Myocyte (in vitro differentiated cells): ENCODE measurements around the gene ZNF540. TPM values are rescaled to one million over a fixed set of nuclear protein-coding genes. Genes with fewer than 3 reads are reported as not detected.
A peak's percentile ranks its signal among the peaks of the same experiment; 100 is the strongest.
"Not testable (repeated sequence)": the region's sequence is repeated elsewhere in the genome, so short reads cannot be mapped to it uniquely, and the experiment has no call there.

Source experiments
- DNase-seq: peaks from one replicate; pipeline ENCODE4 v3.0.0-alpha.2; 2012; ENCODE audit warnings: low read depth
- polyA plus RNA-seq: library from polyadenylated mRNA; unstranded; fragments of >200 nt; gene quantifications from one replicate; pipeline ENCODE4 v1.2.1, GENCODE V29; 2012; ENCODE audit warnings: missing spikeins
- total RNA-seq: library from RNA; depleted of rRNA; stranded (reverse); fragments of >200 nt; gene quantifications from 2 replicates; pipeline ENCODE4 v1.2.3, GENCODE V29; 2014

Gene ZNF540
- total RNA-seq = 0.68 and 1.3 TPM in 2 replicates
- polyA plus RNA-seq = 2.0 TPM

DNA sequence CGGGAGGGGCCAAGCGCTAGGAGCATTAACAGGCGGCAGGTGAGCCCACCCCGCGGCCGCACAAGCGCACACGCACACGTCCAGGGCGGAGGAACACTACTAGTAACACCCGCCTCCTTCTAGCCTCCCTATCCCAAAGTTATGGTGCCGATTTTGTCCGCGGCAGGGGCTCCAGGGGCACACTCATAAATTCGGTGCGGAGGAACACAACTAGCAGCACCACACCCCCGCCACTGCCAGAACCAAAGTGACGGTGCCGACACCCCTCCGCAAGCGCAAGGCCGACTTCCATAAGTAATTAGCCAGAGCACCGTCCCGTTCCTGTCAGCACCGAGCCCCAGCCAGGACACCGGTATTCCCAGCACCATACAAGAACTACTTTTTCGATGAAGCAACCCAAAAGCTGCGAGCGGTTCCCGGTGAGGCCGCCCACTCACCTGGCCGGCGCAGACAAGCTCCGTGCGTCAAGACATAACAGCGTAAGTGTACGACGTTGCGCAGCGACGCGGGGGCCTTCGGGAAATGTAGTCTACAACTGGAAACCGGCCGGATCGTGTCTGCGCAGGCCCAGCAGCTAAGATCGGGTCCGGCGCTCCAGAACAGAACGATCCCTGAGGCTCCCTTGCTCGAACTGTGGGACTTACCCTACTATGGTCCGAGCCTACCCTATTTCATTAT is at the start of gene ZNF540, which contains the start of gene ZNF571:
Gene ZNF540 (plus strand): TSS at position 573 of the 678 bp plus-strand sequence. CDS start 3,572 bp downstream, outside the sequence.
Gene ZNF571 (minus strand): TSS at position 489 of the 678 bp plus-strand sequence. CDS start 8,116 bp downstream, outside the sequence.
- peak; percentile 95 for DNase-seq

DNA sequence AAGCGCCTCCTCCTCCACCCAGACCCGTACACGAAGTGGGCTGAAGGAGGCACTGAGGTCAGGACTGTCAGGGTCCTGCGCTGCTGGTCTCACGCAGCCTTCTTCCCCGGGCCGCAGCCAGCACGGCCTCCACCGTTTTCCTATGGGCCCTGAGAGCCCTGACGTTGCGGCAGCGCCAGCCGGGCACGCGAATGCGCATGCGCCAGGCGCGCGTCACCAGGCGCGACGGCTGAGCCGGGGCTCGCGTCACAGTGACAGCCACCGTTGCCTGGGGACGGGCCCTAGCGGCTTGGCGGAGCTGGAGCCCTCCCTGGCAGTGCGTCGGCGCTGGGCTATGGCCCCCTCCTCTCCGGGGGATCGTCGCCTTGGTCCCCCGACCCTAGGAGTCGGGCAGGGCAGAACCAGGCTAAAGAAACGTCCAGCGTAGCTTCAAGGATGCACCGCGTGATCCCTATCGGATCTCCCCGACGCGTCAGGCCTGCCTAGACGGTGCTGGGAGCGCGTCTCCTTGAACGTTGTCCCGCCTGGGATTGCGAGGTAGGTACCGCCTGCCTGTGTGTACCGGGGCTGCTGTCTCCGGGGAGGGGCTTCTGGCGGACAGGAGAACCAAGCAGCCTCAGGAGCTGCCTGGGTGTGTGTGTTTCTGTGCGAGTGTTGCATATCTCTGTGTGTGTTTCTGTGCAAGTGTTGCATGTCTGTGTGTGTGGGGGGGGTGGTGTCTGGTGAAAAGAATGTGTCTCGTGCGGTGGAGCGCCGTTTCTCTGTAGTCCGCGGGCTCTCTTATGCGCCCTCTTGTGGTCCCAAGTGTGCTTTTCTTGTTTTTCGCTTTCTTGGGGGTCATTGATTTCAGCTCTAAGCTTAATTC is 43.3 kb upstream of the ZNF540 start:
- no peak for DNase-seq

DNA sequence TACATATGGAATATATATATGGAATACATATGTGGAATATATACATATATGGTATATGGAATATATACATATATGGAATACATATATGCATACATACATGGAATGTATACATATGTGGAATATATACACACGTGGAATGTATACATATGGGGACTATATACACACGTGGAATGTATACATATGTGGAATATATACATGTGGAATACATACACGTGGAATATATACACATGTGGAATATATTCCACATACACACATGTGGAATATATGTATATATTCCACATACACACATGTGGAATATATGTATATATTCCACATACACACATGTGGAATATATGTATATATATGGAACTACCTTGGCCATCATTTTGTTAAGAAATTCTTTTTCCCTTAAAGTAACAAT is 31.2 kb upstream of the ZNF540 start:
- no peak for DNase-seq

GRCh38 chr19:37564624-37565369 is 29.9 kb upstream of the ZNF540 start:
- DNase-seq = peak; percentile 1

- DNase-seq = no peak
Observed at GRCh38 chr19:37565370-37565669, 29.4 kb upstream of the ZNF540 start.

DNA sequence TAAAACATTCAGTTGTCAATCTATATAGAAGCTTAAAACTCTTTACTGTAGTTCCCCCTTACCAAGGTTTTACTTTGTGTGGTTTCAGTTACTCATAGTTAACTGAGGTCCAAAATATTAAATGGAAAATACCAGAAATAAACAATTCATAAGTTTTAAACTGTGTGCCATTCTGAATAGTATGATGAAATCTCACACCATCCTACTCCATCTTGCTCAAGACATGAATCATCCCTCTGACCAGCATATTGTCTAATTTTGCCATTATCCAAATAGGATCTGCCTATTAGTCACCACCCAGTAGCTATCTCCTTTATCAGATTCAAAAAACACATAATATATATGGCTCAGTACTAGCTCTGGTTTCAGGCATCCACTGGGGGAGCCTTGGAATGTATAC is 22.5 kb upstream of the ZNF540 start:
- no peak for DNase-seq

- DNase-seq = no peak
Observed at GRCh38 chr19:37583340-37583739, 11.3 kb upstream of the ZNF540 start.

- DNase-seq = no peak
Observed at GRCh38 chr19:37593996-37594303, 726 bp upstream of the ZNF540 start.

DNA sequence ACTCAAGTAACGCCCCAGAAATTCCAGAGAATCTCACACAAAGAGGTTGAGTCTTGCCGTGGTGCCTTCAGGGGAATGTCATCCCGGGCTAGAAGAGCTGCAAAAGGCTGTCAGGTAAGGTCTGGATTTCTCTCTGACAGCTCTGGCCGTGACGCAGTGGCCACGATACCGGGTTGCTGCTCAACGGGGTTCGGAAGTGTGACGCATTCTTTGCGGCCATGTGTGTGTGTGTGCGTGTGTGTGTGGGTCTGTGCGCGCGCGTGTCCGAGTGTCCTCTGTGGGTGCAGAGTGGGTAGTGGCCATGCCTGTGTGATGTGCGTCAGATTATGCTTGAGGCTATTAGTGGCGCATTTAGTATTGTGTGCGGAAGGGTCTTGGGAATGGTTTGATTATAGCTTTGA is 306 bp downstream of the ZNF540 start:
- DNase-seq = peak; percentile 74

DNA sequence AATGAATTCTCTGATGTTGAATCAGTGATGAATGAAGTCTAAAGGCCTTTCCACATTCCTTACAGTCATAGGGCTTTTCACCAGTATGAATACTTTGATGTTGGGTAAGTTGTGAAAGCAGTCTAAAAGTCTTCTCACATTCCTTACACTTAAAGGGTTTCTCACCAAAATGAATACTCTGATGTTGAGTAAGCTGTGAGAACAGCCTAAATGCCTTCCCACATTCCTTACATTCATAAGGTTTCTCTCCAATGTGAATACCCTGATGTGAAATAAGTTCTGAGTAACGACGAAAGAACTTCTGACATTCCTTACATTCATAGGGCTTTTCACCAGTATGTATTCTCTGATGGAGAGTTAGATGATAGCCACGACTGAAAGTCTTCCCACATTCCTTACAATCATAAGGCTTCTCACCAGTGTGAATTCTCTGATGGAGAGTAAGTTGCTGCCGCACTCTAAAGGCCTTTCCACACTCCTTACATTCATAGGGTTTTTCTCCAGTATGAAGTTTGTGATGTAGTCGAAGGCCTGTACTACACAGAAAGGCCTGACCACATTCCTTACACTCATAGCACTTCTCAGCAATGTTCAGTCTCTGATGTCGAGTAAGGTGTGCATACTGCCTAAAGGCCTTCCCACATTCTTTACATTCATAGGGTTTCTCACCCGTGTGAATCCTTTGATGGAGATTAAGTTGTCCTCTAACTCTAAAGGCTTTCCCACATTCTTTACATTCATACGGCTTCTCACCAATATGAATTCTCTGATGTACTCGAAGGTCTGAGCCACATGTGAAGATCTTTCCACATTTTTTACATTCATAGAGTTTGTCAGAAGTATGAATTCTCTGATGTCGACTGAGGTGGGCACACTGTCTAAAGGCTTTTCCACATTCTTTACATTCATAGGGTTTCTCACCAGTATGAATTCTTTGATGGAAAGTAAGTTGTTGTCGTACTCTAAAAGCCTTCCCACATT is 40.7 kb downstream of the ZNF540 start:
- DNase-seq = no peak

- peak; percentile 21 for DNase-seq
Observed at GRCh38 chr19:37654118-37654517, 59.4 kb downstream of the ZNF540 start.

DNA sequence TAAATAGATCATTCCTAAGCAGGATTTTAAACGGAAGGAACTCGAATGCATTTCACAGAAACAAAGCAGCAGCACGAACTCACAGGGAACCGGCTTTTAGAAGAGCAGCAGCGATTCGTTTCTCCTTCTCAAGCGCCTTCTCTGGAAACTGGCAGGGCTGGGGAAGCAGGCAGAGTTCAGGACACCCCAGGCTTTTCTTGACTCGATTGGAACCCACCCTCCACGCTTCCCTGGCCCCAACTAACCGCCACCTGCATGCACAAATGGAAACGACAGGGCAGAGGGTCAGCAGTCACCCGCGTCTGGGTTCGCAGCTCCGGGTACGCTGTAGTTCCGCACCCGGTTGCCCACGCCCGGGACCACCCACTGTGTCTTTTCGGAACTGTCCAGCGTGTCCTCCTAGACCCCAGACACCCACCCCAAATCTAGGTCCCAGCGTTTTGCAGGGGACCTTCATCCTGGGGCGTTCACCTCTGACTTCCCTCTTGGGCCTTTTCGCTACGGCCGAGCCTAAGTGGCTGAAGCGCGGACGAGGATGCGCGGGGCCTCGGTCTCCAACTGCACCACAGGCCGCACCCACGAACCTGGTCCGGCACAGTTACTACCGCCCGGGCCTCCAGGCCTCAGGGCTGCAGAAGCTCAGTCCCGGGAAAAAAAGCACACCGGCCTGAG is 60.1 kb downstream of the ZNF540 start:
- DNase-seq = peak; percentile 30

GRCh38 chr19:37655301-37655688 is 60.6 kb downstream of the ZNF540 start, which contains the start of gene ZFP30:
Gene ZFP30, minus strand, starts transcription at chr19:37655465. Its CDS starts 7,643 bp downstream, at chr19:37647822.
- peak; percentile 93 for DNase-seq

- peak; percentile 86 for DNase-seq
Observed at GRCh38 chr19:37655689-37656371, 61.2 kb downstream of the ZNF540 start.

DNA sequence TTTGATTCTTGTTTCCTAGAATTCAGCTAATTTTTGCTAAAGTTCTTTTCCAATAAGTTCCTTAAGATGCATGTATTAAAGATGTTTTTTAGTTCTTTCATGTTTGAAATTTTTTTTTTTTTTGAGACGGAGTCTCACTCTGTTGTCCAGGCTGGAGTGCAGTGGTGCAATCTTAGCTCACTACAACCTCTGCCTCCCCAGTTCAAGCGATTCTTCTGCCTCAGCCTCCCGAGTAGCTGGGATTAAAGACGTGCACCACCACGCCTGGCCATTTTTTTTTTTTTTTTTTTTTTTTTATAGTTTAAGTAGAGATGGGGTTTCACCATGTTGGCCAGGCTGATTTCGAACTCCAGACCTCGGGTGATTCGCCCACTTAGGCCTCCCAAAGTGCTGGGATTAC is 62.5 kb downstream of the ZNF540 start:
- DNase-seq = not testable (repeated sequence)
